ENCODE data around the gene CAVIN2.

DNA sequence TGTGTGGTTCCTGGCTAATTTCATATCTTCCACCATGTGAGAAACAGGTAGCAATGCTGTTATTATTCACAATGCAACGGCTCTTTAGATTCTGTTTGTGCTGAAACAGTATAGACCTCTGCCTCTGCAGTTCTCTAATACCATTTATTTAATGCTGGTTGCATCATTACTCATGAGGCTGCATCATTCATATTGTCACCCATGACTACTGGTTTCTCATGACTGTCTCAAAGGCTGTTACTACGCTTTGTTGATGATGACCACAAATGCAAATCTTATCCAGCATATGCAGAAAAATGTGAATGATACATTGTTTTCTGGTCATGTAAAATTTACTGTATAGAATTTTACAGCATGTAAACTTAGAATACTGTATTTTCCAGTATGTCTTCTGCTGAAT lies 22.5 kb downstream of the CAVIN2 start:
- TF ChIP-seq, protein P1, sequence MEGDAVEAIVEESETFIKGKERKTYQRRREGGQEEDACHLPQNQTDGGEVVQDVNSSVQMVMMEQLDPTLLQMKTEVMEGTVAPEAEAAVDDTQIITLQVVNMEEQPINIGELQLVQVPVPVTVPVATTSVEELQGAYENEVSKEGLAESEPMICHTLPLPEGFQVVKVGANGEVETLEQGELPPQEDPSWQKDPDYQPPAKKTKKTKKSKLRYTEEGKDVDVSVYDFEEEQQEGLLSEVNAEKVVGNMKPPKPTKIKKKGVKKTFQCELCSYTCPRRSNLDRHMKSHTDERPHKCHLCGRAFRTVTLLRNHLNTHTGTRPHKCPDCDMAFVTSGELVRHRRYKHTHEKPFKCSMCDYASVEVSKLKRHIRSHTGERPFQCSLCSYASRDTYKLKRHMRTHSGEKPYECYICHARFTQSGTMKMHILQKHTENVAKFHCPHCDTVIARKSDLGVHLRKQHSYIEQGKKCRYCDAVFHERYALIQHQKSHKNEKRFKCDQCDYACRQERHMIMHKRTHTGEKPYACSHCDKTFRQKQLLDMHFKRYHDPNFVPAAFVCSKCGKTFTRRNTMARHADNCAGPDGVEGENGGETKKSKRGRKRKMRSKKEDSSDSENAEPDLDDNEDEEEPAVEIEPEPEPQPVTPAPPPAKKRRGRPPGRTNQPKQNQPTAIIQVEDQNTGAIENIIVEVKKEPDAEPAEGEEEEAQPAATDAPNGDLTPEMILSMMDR (IDR thresholded peaks at IDR 0.05), result no peak
- TF ChIP-seq POLR2A (IDR thresholded peaks at IDR 0.05), result no peak
